K562 (cell line): ENCODE data around the gene ZNF750. TPM values are rescaled to one million over a fixed set of nuclear protein-coding genes. Genes with fewer than 3 reads are reported as not detected.

ENCODE experiments used
- ATAC-seq: fragments of 200-7000 bp; cut with Tn5 transposase; 3 replicates; pipeline ENCODE4 v1.9.1; 2020; ENCODE audit warnings: moderate library complexity
- BruUV-seq: library from RNA; stranded (reverse); fragments of 400-500 nt; replicated peaks from 2 replicates; lab custom pipeline; 2021; lab: Mats Ljungman, UMichigan
- CTCF ChIA-PET: fragments of 300-600 bp; formaldehyde crosslinking; extraction: SDS; loops from one replicate; lab custom pipeline; 2021; ENCODE audit warnings: low intra/inter-chr PET ratio; lab: Yijun Ruan, JAX
- POLR2A ChIA-PET: fragments of 300-600, 350-650 bp; sonication (Branson Sonifier 250); formaldehyde crosslinking; extraction: SDS; loops from one replicate; lab custom pipeline; 2021; ENCODE audit warnings: antibody characterized with exemption, inconsistent platforms; lab: Yijun Ruan, JAX
- DNase-seq, 4 experiments: peaks; one replicate each; pipeline versions ENCODE4 v3.0.0 to v3.0.0-alpha.2; 2011 to 2018; ENCODE audit warnings: low spot score in 3 of 4, mixed read lengths in 3 of 4; ENCODE audit errors: extremely low read depth in 1 of 4
- FAIRE-seq: peaks from 2 replicates; lab custom pipeline; 2011; peaks lifted over from hg19 to GRCh38; lab: Jason Lieb, UNC
- H2AFZ ChIP-seq: 2 replicates; pipeline ENCODE4 v1.6.0; 2011; ENCODE audit warnings: low read depth, low read length, control low read depth, inconsistent platforms
- H3K27ac ChIP-seq: fragments of 200-600 bp; 3 replicates; pipeline ENCODE4 v1.8.0; 2011; ENCODE audit warnings: low read depth, mild to moderate bottlenecking, control low read depth, inconsistent platforms, low read length, moderate library complexity, mixed read lengths; ENCODE audit errors: extremely low read depth
- H3K27me3 ChIP-seq, 2 experiments: fragments of 300-600 bp in 1 of 2; 2 replicates in 1 of 2; 3 replicates in 1 of 2; pipeline versions ENCODE4 v1.6.0 to v1.8.0; 2011; ENCODE audit warnings: inconsistent platforms in 2 of 2, low read length in 2 of 2, mild to moderate bottlenecking in 1 of 2, mixed read lengths in 1 of 2, moderate library complexity in 1 of 2; ENCODE audit not compliant: control insufficient read depth in 2 of 2, insufficient read depth in 2 of 2
- H3K36me3 ChIP-seq: fragments of 300-600 bp; 3 replicates; pipeline ENCODE4 v1.8.0; 2011; ENCODE audit warnings: mild to moderate bottlenecking, low read length, inconsistent platforms; ENCODE audit not compliant: control insufficient read depth, insufficient read depth
- H3K4me1 ChIP-seq, 2 experiments: fragments of 200-600 bp in 1 of 2; replicated peaks in 1 of 2; 2 replicates in 1 of 2; 3 replicates in 1 of 2; pipeline versions ENCODE4 v1.5.1 to v1.8.0; 2011; ENCODE audit warnings: inconsistent platforms in 2 of 2, low read length in 2 of 2, mild to moderate bottlenecking in 1 of 2, mixed read lengths in 1 of 2, moderate library complexity in 1 of 2; ENCODE audit not compliant: control insufficient read depth in 2 of 2, insufficient read depth in 2 of 2
- H3K4me2 ChIP-seq: 2 replicates; pipeline ENCODE4 v1.6.1; 2011; ENCODE audit warnings: low read length, control low read depth, inconsistent platforms, mixed read lengths; ENCODE audit not compliant: insufficient read depth
- H3K4me3 ChIP-seq: fragments of 200-600 bp; sonication (generic), shearing (Covaris generic); 2 replicates; pipeline ENCODE4 v1.5.1; 2016; ENCODE audit warnings: control low read depth, inconsistent platforms
- H3K79me2 ChIP-seq: fragments of 200-600 bp; 3 replicates; pipeline ENCODE4 v1.8.0; 2011; ENCODE audit warnings: low read length, inconsistent platforms; ENCODE audit not compliant: control insufficient read depth, insufficient read depth
- H3K9ac ChIP-seq, 2 experiments: 2 replicates each; pipeline versions ENCODE4 v1.6.0 to v1.6.1; 2011; ENCODE audit warnings: low read depth in 2 of 2, low read length in 2 of 2, control low read depth in 1 of 2, inconsistent platforms in 1 of 2, mild to moderate bottlenecking in 1 of 2, mixed read lengths in 1 of 2; ENCODE audit not compliant: insufficient read depth in 1 of 2
- H3K9me1 ChIP-seq: one replicate; pipeline ENCODE4 v1.6.0; 2011; ENCODE audit warnings: inconsistent platforms, mild to moderate bottlenecking, low read length, moderate library complexity; ENCODE audit not compliant: control insufficient read depth, insufficient read depth
- H3K9me3 ChIP-seq: replicated peaks from 2 replicates; pipeline ENCODE4 v1.5.1; 2011; ENCODE audit warnings: low read depth, low read length, inconsistent platforms; ENCODE audit not compliant: control insufficient read depth, insufficient read depth
- H4K20me1 ChIP-seq: replicated peaks from 2 replicates; pipeline ENCODE4 v1.6.1; 2011; ENCODE audit warnings: low read length, inconsistent platforms, mixed read lengths; ENCODE audit not compliant: control insufficient read depth, insufficient read depth
- AFF4 ChIP-seq: sonication (generic); formaldehyde crosslinking; IDR thresholded peaks from 2 replicates; pipeline ENCODE4 v1.8.0; 2023; ENCODE audit warnings: mild to moderate bottlenecking, missing genetic modification reagents
- HDAC2 ChIP-seq: fragments of 450-650 bp; IDR thresholded peaks from 2 replicates; pipeline ENCODE4 v1.6.1; 2016; ENCODE audit warnings: mild to moderate bottlenecking
- KDM1A ChIP-seq, 2 experiments: fragments of 450-650 bp; IDR thresholded peaks; 2 replicates each; pipeline ENCODE4 v1.6.1; 2016; ENCODE audit warnings: mild to moderate bottlenecking in 2 of 2
- NR2F6 ChIP-seq: fragments of 450-650 bp; formaldehyde crosslinking; IDR thresholded peaks from 2 replicates; pipeline ENCODE4 v1.4.0; 2020; ENCODE audit warnings: mild to moderate bottlenecking
- PHF21A ChIP-seq: fragments of 450-650 bp; IDR thresholded peaks from 2 replicates; pipeline ENCODE4 v1.6.1; 2017; ENCODE audit warnings: low read depth, borderline replicate concordance
- ZNF134 ChIP-seq: fragments of 250-450 bp; sonication (Bioruptor Pico); conservative IDR thresholded peaks from 2 replicates; pipeline ENCODE4 v1.4.0; 2020
- ZNF639 ChIP-seq, 2 experiments: fragments of 200-800 bp in 1 of 2; sonication (Bioruptor generic) in 1 of 2; sonication (generic) in 1 of 2; formaldehyde crosslinking in 1 of 2; IDR thresholded peaks in 1 of 2; conservative IDR thresholded peaks in 1 of 2; 2 replicates each; pipeline versions ENCODE4 v1.5.0 to v1.6.1; 2016 to 2020; ENCODE audit warnings: missing compliant biosample characterization in 1 of 2, missing genetic modification characterization in 1 of 2, missing genetic modification reagents in 1 of 2
- WGBS: fragments of 100-300 bp; shearing (Covaris generic); methylation state at CpG from one replicate; pipeline ENCODE4 v1.1.6; 2016; ENCODE audit warnings: low coverage, mixed read lengths; ENCODE audit not compliant: insufficient coverage; ENCODE audit errors: missing lambda C conversion rate; 5-methylcytosine and 5-hydroxymethylcytosine counted together
- in situ Hi-C: fragments of 300-500 bp; cut with MboI; formaldehyde crosslinking; loops from 4 replicates; pipeline ENCODE4 v1.15.0; 2018; ENCODE audit warnings: inconsistent platforms, mixed read lengths
- intact Hi-C: fragments of 100-400 bp; cut with micrococcal nuclease; formaldehyde crosslinking; loops from 2 replicates; pipeline ENCODE4 v1.14.2; 2022
- polyA plus RNA-seq, 8 experiments: library from polyadenylated mRNA; depleted of rRNA in 4 of 8; stranded (reverse) in 5 of 8; unstranded in 3 of 8; fragments of >200 nt; fragmentation: Nextera tagmentation in 2 of 8; fragmentation: Illumina TruSeq in 1 of 8; extraction: Ambion mirVana in 2 of 8; extraction: Trizol in 1 of 8; gene quantifications; 2 replicates each; pipeline versions ENCODE4 v1.2.1 to v1.2.3, GENCODE V29; 2011 to 2014; ENCODE audit warnings: inconsistent platforms in 1 of 8, missing spikeins in 1 of 8
- total RNA-seq, 7 experiments: library from RNA; depleted of rRNA in 6 of 7; stranded (reverse); fragments of >200 nt in 6 of 7; fragmentation: Illumina TruSeq in 2 of 7; extraction: Trizol in 2 of 7; gene quantifications; 2 replicates each; pipeline versions ENCODE4 v1.2.1 to v1.2.3, GENCODE V29; 2011 to 2021; ENCODE audit warnings: low replicate concordance in 1 of 7

The ZNF750 gene
- total and polyA plus RNA-seq, 9 of the 15 experiments (the other 6 are each of a cell fraction or from before 2014, with no cell fraction given): not detected

DNA sequence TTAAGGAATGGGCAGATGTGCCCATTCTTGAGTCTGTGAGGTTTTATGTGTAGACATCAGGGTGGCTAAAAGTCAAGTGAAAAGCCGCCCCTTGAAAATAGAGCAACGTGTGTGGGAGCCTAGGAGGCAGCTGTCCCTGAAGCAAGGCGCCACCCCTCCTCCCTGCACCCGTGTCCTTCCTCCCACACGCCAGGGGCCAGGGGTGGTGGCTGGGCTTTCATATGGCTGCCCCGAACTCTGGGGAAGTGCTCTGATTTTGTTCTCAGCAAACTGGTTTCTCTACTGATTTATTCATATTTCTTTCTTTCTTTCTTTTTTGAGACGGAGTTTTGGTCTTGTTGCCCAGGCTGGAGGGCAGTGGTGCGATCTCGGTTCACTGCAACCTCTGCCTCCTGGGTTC lies 4.7 kb downstream of the ZNF750 start (continued):
- TF ChIP-seq AFF4 (CRISPR knock-in tag) (no peak), ZNF134 (no peak), NR2F6 (CRISPR knock-in tag) (no peak), KDM1A (IDR thresholded peaks at IDR 0.05) (peak in 1 of 2 experiments; percentile 22; a peak in 1 of 4 replicates)
- TF ChIP-seq, all 486 proteins: peak for 2

DNA sequence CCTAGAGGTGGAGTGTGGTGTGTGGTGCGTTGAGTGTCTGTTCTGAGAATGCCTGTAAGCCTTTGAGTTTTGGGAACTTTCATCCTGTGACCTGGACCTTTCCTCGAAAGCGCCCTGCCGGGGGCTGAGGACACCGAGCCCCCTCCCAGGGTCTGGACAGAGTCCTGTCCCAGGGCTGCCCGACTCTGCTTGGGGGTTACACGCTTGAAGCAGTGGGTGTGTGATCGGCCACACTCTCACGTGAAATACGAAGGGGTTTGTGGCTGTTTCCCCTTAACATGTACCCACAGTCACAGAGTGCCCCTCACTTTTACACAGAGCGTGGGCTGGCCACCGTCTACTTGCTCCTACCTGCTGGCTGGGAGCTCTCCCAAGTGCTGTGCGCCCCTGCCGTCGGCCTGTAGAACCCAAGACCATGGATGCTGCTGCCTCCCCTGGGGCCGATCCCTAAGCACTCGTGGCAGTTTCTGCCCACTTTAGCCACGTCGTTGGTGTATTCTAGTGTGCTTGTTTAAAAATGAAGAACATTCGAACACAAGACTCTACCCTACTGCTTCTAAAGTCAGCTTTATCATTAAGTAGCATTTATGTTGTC lies 6.8 kb downstream of the ZNF750 start:
- Histone ChIP-seq H3K36me3 (peaks cover 44% of the 10 kb centered on the region), H3K9me1 (no peaks in the 10 kb centered on the region), H3K27ac (no peak overlapping the region), H3K4me1 (peaks cover 0 to 29% of the 10 kb centered on the region in 2 experiments; a peak in 2 of 5 replicates), H3K9ac (peak overlapping the region in 1 of 2 experiments; percentile 65; a peak in 1 of 4 replicates), H4K20me1 (no peaks in the 10 kb centered on the region), H3K4me3 (no peak overlapping the region), H3K4me2 (no peak overlapping the region), H3K9me3 (no peaks in the 10 kb centered on the region), H3K27me3 (no peaks in the 10 kb centered on the region), H2AFZ (no peak overlapping the region), H3K79me2 (no peaks in the 10 kb centered on the region)
- in situ Hi-C loops: no loop called here
- FAIRE-seq (no peak), ATAC-seq (no peak), DNase-seq (no peak)
- POLR2A ChIA-PET: interaction anchor here (1.0 kb wide), 1 partner anchor 9 kb away, joined by 3 read pairs; no protein-coding TSS in a partner anchor
- CTCF ChIA-PET: no interaction called here
- 93% methylated on average over 19 of the region's 20 CpGs for WGBS
- no TSS peak for BruUV-seq
- intact Hi-C loops: no loop called here
- TF ChIP-seq ZNF639 (CRISPR knock-in tag; conservative IDR thresholded peaks at IDR 0.05 in 1 of 2, IDR thresholded peaks at IDR 0.05 in 1 of 2) (no peak), HDAC2 (no peak), PHF21A (no peak)
